ENCODE results near the gene BST2.

DNA sequence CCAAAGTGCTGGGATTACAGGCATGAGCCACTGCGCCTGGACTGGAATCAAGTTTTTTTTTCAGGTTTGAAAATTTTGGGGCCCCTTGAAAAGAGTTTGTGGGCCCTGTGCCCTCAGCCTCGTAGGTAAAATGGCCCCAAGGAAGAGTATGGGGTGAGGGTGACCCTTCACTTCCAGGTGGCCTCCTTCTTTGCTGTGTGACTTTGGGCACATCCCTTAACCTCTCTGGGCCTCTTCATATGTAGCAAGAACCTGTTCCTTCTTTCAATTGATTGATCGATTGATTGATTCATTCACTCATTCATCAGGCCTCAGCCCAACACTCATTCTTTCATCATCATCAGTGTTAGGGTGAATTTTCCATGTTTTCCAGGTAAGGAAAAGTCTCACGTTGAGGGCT lies 46.4 kb upstream of the BST2 start:
- TF ChIP-seq ZC3H10 (CRISPR knock-in tag; IDR thresholded peaks at IDR 0.05) (no peak), SNAI2 (CRISPR knock-in tag; IDR thresholded peaks at IDR 0.05) (no peak), ZNF8 (CRISPR knock-in tag; IDR thresholded peaks at IDR 0.05) (no peak), ARNTL (CRISPR knock-in tag; IDR thresholded peaks at IDR 0.05; ENCODE audit: borderline replicate concordance, low read depth) (no peak), ZFP3 (CRISPR knock-in tag; IDR thresholded peaks at IDR 0.05) (no peak), TOX (CRISPR knock-in tag; IDR thresholded peaks at IDR 0.05; ENCODE audit: borderline replicate concordance) (no peak), BACH2 (CRISPR knock-in tag; IDR thresholded peaks at IDR 0.05; ENCODE audit: borderline replicate concordance) (no peak), ZNF70 (CRISPR knock-in tag; IDR thresholded peaks at IDR 0.05) (no peak), PPARA (CRISPR knock-in tag; IDR thresholded peaks at IDR 0.05; ENCODE audit: borderline replicate concordance) (no peak), OSR1 (CRISPR knock-in tag; IDR thresholded peaks at IDR 0.05) (no peak), ZFP30 (CRISPR knock-in tag; IDR thresholded peaks at IDR 0.05) (no peak), GLIS3 (CRISPR knock-in tag; IDR thresholded peaks at IDR 0.05) (no peak)
- TF ChIP-seq, protein P1, sequence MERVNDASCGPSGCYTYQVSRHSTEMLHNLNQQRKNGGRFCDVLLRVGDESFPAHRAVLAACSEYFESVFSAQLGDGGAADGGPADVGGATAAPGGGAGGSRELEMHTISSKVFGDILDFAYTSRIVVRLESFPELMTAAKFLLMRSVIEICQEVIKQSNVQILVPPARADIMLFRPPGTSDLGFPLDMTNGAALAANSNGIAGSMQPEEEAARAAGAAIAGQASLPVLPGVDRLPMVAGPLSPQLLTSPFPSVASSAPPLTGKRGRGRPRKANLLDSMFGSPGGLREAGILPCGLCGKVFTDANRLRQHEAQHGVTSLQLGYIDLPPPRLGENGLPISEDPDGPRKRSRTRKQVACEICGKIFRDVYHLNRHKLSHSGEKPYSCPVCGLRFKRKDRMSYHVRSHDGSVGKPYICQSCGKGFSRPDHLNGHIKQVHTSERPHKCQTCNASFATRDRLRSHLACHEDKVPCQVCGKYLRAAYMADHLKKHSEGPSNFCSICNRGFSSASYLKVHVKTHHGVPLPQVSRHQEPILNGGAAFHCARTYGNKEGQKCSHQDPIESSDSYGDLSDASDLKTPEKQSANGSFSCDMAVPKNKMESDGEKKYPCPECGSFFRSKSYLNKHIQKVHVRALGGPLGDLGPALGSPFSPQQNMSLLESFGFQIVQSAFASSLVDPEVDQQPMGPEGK (CRISPR knock-in tag; IDR thresholded peaks at IDR 0.05; ENCODE audit: borderline replicate concordance), result no peak

Data from SK-N-SH treated with all-trans-retinoic acid at 6 μM for 48 hours (cell line).